ENCODE results near the gene CPB2.

Gene CPB2

DNA sequence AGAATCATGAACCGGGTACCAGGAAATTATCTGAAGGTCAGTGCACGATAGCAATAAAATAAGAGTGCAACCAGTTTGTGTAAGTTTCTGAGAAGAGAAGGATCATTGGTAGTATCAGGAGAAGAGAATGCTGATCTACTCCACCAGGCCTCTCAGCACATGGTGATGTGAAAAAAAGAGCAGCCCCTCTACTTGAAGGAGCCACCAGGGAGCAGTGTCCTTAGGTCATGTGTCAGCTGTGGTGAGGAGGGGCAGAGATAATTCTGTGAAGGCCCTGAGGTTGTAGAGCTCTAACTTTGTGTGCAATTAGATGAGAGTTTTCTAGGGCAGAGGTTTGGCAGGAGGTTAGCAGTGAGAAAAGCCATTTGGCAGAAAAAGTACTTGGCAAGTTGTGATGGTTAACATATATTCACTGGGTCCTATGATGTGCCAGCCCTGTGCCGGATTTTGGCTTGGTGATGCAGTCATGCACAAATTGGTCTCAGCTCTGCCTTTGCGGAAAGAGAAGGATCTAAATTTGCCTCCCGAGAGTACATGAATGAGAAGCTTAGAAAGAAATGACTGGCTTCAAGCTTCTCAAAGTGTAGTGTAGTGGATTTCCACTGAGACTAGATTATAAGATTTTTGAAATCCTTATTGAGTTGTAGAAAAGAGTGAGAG is 33.1 kb downstream of the CPB2 start:
- H3K27ac ChIP-seq: no peak overlapping the region
- POLR2A ChIA-PET (ENCODE audit: low non-redundant PET): no interaction called here
- TF ChIP-seq, protein P1, sequence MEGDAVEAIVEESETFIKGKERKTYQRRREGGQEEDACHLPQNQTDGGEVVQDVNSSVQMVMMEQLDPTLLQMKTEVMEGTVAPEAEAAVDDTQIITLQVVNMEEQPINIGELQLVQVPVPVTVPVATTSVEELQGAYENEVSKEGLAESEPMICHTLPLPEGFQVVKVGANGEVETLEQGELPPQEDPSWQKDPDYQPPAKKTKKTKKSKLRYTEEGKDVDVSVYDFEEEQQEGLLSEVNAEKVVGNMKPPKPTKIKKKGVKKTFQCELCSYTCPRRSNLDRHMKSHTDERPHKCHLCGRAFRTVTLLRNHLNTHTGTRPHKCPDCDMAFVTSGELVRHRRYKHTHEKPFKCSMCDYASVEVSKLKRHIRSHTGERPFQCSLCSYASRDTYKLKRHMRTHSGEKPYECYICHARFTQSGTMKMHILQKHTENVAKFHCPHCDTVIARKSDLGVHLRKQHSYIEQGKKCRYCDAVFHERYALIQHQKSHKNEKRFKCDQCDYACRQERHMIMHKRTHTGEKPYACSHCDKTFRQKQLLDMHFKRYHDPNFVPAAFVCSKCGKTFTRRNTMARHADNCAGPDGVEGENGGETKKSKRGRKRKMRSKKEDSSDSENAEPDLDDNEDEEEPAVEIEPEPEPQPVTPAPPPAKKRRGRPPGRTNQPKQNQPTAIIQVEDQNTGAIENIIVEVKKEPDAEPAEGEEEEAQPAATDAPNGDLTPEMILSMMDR (conservative IDR thresholded peaks at IDR 0.05; ENCODE audit: low read depth): no peak
- CTCF ChIA-PET: no interaction called here
- DNase-seq (ENCODE audit: low spot score): no peak

GRCh38 chr13:46063292-46063691 is 41.5 kb downstream of the CPB2 start:
- CTCF ChIA-PET: interaction anchor here (0.6 kb wide), 1 partner anchor 39 kb away, joined by 3 read pairs; no protein-coding TSS in a partner anchor
- no peak for DNase-seq (ENCODE audit: low spot score)
- H3K27ac ChIP-seq: no peak overlapping the region
- TF ChIP-seq, protein P1 (conservative IDR thresholded peaks at IDR 0.05; ENCODE audit: low read depth): no peak
- POLR2A ChIA-PET (ENCODE audit: low non-redundant PET): no interaction called here

DNA sequence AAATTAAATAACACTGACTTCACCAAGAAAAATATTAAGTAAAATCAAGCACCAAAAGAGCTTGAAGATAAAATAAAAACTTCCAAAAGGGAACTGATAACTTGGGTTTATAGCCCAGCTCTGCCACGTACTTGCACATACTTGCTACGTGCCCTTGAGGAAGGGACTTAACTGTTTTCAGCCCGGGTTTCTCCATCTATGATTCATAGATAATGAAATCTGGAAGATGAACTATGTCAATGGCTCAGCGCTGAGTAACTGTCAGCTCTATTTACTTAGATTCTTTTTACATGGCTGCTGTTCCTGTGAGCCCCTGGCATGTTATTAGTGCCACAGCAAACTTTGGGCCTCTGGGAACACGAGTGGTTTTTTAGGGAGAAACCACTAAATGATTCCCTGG is 42.6 kb downstream of the CPB2 start:
- ChIA-PET POLR2A (ENCODE audit: low non-redundant PET) (interaction anchor here (0.7 kb wide), 1 partner anchor 10 kb away, joined by 3 read pairs; the partner anchor contains the start of gene ZC3H13), CTCF (interaction anchor here (0.6 kb wide), 1 partner anchor 250 kb away, joined by 5 read pairs; no protein-coding TSS in a partner anchor)
- TF ChIP-seq, protein P1 (conservative IDR thresholded peaks at IDR 0.05; ENCODE audit: low read depth): no peak
- peak; percentile 75 for DNase-seq (ENCODE audit: low spot score)
- no peak overlapping the region for H3K27ac ChIP-seq

GRCh38 chr13:46059405-46059804 is 45.4 kb downstream of the CPB2 start:
- no peak overlapping the region for H3K27ac ChIP-seq
- POLR2A ChIA-PET (ENCODE audit: low non-redundant PET): no interaction called here

GRCh38 chr13:46058268-46058667 is 46.6 kb downstream of the CPB2 start:
- H3K27ac ChIP-seq: no peak overlapping the region
- POLR2A ChIA-PET (ENCODE audit: low non-redundant PET): no interaction called here
- CTCF ChIA-PET: no interaction called here
- no peak for DNase-seq (ENCODE audit: low spot score)
- TF ChIP-seq, protein P1 (conservative IDR thresholded peaks at IDR 0.05; ENCODE audit: low read depth): no peak

More at GRCh38 chr13:46059405-46059804, 45.4 kb downstream of the CPB2 start:
- DNase-seq (ENCODE audit: low spot score): no peak
- CTCF ChIA-PET: interaction anchor here (0.9 kb wide), 1 partner anchor 11 kb away, joined by 4 read pairs; no protein-coding TSS in a partner anchor
- TF ChIP-seq, protein P1 (conservative IDR thresholded peaks at IDR 0.05; ENCODE audit: low read depth): no peak

GRCh38 chr13:46057256-46058015 is 47.4 kb downstream of the CPB2 start:
- POLR2A ChIA-PET (ENCODE audit: low non-redundant PET): no interaction called here
- CTCF ChIA-PET: interaction anchor here (0.7 kb wide), 1 partner anchor 60 kb away, joined by 6 read pairs; no protein-coding TSS in a partner anchor

More at GRCh38 chr13:46057256-46058015, 47.4 kb downstream of the CPB2 start:
- DNase-seq (ENCODE audit: low spot score): no peak
- TF ChIP-seq, protein P1 (conservative IDR thresholded peaks at IDR 0.05; ENCODE audit: low read depth): no peak
- H3K27ac ChIP-seq: no peak overlapping the region

Data from RWPE1 (cell line).